CD4-positive, alpha-beta T cell treated with Interleukin-10 for 1 hour (primary cell): ENCODE data around the gene LBH.

Experiments
- DNase-seq: peaks from one replicate; pipeline ENCODE4 v3.0.0-alpha.2; 2020

LBH gene

GRCh38 chr2:30235859-30236535 lies 4.7 kb downstream of the LBH start:
- no peak for DNase-seq

DNA sequence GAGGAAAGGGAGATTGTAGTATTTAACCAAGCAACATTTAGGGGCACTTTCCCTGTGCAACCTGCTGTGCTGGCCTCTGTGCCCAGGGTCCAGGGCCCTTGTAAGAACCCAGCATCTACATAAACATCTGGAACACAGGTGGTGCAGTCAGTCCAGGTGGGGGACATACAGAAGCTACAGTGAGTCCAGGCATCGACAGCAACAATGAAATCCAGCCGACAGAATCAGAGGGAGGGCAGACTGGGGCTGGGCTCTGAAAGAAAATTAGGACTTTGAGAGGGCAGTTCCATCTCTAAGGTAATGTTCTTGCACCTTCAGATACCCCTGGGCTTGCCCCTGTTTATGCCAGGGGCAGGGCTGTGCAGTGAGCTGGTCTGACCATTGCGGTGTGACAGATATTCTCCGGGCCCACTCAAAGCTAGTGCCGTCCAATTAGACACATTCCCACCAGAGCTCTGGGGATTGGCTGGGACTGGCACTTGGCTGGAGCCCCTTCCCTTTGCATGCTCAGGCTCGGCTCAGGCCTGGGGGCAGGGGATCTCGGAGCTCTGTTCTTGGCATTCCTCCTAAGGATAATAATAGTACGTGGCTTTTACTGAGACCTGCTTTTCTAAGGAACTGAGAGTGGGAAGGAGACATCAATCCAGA lies 5.4 kb downstream of the LBH start:
- DNase-seq = no peak

DNA sequence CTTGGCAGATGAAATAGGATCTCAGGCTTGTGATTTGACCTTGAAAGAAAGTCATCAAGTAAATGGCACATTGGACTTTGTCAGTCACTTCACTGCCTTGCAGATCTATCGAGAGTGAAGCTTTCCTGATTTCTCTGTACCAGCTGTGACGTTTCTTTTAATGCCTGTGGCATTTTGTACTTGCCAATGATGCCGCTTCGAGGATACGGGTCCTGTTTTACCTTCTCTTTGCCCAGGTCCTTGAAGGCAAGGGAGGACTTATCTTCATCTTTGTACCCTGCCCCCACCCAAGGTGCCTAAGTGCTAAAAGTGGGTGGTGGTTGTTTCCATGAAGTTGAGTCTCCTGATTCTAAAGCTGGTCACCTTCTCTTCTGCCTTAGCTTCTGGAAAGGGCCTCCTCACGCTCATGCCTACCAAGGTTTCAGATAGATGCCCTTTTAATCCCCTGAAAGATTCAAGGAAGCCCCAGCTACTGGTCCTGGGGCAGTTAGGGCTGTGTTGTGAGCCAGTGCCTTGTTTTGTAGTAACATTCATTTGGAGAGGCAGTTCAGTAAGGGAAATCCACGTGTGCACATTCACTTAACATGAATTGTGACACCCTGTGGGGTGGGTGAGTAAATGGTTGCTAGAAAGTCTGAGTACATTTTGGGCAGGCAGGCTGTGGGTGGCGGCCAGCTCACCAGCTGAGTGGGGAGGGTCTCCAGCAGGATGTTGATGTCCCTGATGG lies 6.1 kb downstream of the LBH start:
- no peak for DNase-seq

DNA sequence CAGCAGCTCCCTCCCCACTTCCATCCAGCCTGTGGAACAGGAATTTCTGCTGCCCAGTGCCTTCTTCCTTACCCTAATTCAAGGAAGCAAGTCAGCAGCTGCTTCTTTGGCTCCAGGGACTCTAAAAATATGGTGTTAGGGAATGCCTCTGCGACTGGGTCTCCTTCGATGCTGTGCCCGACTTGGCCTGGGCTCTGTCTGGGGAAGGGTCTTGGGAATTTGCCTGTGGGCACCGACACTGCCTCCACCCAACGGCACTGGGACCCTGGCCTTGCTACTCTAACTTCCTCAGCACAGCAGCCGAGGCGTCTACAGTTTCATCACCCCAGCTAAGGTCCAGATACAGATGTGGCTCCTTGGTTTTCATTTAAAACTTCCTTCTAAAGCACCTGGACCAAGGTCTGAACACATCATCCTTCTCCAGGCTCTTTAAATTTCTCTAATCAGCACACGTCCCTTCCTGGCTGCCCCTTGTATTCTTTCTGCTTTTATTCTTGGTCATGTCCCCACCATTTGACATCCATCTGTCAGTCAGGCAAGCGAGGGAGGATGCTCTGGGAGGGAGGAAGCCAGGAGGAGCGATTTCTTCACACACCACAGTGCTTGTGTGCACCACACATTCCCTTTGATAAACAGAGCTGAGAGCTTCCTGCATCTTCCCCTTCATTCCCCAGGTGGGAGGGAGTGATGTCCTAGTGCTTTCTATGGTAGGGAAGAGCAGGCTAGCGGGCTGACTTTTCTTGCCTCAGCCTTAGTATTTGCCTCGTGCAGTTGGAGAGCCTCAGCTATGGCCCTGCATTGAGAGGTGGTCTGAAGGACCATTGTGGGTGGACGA lies 6.8 kb downstream of the LBH start:
- DNase-seq = no peak

- DNase-seq = peak; percentile 86
Observed at GRCh38 chr2:30239308-30239985, 8.1 kb downstream of the LBH start.

DNA sequence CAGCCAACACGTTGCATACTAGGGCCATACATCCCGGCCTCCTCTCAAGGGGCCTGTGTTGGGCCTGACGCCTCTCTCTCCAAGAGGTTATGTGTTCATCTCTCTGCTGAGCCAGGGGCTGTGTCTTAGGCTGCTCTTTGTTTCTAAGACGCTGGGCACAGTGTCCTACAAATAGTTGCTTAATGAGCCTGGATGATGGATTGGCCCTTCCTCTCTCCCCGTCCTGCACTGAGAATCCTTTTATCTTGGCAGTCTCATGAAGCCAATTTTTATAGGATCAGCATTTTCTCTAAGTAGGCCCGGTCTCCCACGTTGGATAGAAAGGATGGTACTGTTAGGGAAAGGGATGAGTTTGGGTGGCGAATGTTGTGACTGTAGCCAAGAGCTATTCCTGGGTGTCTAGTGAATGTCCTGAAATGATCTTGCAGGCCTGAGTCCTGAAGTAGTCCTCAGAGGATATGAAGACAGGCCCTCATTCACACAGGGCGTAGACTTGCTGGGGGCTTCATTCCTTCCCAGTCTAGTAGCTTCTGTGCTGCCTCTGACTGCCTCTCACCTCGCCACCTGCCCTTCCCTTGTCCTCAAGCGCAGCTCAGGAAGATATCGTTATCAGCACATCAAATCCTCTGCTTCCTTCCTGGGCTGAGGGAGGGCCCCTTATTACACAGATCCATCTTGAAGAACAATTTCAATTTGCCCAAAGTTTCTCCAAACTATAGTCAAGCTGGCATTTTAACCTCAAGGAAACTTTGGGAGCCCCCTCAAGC lies 8.8 kb downstream of the LBH start:
- DNase-seq = no peak

DNA sequence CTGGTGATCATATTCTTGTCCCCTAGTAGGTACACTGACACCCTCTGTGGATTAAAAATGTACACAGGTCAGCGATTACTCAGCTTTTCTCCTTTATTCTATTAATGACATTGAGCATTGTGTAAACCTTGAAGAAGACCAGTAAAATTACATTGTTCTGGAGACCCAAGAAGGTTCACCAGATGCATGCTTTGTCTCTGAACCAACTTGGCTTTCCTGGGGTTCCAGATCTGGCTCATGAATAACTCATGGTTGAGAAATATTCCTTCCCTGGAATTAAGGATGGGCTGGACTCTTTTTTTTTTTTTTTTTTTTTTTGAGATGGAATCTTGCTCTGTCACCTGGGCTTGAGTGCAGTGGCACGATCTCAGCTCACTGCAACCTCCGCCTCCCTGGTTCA lies 11.9 kb downstream of the LBH start:
- no peak for DNase-seq

DNA sequence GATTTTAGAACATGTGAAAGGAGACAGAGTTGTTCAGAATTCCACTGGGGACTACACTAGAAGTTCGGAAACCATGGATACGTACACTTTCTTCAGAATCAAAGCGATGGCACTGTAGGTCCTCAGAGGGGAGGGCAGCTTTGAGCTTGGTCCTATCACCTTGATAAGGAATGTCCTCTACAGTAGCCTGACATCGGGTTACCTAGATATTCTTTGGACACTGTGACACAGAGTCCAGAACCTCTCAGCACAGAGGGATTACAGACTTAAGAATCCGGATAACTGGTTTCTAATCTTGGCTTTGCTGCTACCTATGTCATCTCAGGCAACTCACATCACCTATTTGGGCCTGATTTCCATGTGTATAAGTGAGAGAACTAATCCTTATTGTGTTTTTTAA lies 14.0 kb downstream of the LBH start:
- no peak for DNase-seq

DNA sequence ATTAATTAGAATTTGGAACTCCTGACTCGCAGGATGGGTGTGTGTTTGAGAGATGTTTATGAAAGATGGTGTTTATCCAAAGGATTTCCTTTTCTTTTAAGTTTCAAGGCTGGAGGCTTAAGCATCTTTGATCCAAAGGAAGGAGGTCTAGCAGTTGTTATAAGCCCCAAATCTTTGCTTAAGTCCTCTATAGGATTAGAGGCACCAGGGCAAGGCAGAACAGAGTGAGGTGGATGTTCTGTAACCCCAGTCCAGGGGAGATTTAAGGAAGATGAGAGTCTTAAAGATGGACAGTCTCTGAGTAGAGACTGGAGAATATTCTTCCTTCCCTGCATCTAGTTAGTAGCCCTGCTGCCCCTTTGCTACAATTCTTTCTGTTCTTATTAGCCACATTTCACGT lies 17.5 kb downstream of the LBH start:
- DNase-seq = no peak

DNA sequence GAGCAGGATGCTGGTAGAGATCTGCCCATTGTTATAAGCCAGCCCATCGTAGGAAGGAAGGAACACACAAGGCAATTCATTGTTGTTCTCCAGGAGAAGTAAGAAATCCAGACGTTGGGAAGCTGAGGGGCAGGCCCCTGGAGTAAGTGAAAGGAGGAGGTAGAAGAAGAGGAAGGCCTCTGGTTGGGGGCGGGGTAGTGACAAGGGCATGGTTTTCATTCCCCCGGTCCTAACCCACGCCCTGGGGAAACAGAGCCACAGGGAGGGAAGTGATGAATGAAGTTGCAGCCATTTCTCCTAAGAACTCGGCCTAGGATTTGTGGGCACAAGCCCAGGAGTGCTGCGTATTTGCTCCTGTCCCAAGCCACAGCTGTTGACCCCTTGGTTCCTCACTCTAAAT lies 18.0 kb downstream of the LBH start:
- DNase-seq = no peak

- DNase-seq = no peak
Observed at GRCh38 chr2:30250421-30250820, 19.1 kb downstream of the LBH start.

GRCh38 chr2:30252723-30253701 lies 21.7 kb downstream of the LBH start:
- DNase-seq = peak; percentile 28

- no peak for DNase-seq
Observed at GRCh38 chr2:30253873-30254684, 22.7 kb downstream of the LBH start.

DNA sequence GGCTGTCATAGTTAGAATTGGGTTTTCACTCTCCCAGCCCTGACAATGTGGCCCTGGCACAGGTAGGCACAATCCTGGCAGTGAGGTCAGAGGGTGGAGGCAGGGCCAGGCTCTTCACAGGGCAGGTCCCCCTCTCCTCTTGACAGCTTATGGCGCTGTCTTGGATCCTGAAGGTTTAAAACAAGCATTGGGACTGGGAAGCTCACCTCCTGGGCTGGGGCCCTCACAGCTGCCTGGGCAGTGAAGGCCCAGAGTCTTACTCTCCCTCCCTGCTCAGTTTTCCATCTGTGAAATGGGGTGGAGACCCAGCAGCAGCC lies 23.3 kb downstream of the LBH start:
- no peak for DNase-seq

- no peak for DNase-seq
Observed at GRCh38 chr2:30255026-30255425, 23.7 kb downstream of the LBH start.

DNA sequence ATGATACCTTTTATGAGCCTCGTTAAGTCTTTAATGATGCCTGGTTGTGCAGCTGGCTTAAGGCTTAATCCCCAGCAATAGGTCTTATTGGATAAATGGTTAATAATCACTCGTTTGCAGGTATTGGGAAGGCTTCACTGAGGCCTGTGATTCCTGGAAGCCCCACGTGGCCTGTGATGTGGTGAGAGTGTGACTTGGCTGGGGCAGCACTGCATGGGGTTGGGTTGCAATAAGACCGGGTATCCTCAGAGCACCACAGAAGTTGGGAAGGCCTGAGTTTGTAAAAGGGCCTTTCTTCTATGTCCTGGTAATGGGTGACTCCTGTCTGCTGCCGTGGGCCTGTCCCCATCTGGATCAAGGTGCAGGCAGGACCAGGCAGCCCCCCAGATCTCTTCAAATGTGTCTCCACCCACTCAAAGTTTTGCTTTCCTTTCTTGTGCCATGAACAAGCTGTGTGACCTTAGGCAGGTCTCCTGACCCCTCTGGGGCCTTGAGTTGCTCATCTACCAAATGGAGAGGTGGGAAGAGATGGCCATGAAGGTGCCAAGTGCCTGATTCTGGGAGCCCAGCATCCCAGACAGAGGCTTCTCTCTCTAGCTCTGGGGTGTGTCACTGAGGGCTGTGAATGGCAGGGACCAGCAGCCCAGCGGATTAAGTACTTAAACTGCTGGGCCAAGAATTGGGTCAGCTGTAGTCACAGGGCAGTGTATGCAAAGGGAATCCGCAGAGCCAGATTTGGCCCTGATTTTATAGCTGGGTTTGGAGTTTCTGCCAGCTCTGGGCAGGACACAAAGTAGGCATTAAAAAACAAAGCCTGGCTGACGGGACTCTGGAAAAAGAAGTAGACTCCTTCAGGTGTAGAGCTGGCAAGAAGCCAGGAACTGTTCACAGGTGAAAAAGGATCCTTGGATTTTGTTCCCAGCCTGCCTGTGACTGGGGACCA lies 24.4 kb downstream of the LBH start:
- no peak for DNase-seq

- no peak for DNase-seq
Observed at GRCh38 chr2:30257266-30258214, 26.2 kb downstream of the LBH start.

DNA sequence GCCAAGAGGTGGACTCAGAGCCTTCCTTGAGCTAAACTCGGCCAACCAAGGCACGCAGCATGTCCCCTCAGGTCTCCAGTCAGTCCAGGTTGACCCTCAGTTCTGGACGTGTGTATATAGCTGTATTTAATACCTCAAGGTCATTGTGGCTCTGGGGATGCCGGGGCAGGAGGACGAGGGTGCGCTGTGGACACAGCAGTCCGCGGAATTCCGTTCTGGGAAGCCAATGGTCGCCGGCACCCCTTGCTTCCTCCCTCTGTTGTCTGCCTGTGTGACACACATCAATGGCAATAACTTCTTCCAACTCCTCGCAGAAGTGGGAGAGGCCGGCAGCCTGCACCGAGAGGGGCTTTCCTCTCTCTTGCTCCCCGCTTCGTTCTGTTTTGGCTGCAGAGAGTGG lies 27.7 kb downstream of the LBH start:
- no peak for DNase-seq
